Muscle of back (tissue), 11 donors: ENCODE measurements around the gene ENPP6. TPM values are rescaled to one million over a fixed set of nuclear protein-coding genes. Genes with fewer than 3 reads are reported as not detected.

Experiments
- DNase-seq, 3 donors: peaks; one replicate each; pipeline versions ENCODE4 v3.0.0 to v3.0.0-alpha.2; 2013
- polyA plus RNA-seq, 10 donors: library from polyadenylated mRNA; unstranded; fragments of 120-200 nt; gene quantifications; one replicate each; pipeline ENCODE4 v1.2.1, GENCODE V29; 2013; ENCODE audit not compliant: insufficient read length in 10 of 10

ENPP6 gene
- polyA plus RNA-seq, 10 donors = 11.3 to 15.7 (median 14.6) TPM

GRCh38 chr4:184193556-184194525, 23.8 kb downstream of the ENPP6 start:
- no peak for DNase-seq

GRCh38 chr4:184192933-184193332, 24.7 kb downstream of the ENPP6 start:
- DNase-seq = no peak

GRCh38 chr4:184191267-184191666, 26.4 kb downstream of the ENPP6 start:
- DNase-seq = no peak

GRCh38 chr4:184190711-184191110, 27.0 kb downstream of the ENPP6 start:
- no peak for DNase-seq

DNA sequence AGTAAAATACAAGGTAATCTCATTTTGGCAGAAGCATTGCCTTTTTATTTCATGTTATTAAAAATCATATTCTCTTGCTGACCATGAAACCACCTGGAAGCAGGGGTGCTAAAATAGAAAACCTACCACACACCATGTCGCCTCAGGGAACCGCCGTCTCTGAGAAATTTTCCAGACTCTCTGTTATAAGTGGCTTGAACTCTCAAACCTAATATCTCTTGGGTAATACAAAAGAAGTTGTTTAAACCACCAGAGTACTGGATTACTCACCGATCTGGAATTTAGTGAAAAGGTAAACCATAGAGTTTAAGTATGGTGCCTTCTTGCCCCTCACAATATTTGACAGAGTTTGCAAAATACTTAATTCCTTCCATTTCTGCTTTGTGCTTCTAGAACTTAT, 27.7 kb downstream of the ENPP6 start:
- no peak for DNase-seq

GRCh38 chr4:184188443-184189400, 29.0 kb downstream of the ENPP6 start:
- DNase-seq = no peak

DNA sequence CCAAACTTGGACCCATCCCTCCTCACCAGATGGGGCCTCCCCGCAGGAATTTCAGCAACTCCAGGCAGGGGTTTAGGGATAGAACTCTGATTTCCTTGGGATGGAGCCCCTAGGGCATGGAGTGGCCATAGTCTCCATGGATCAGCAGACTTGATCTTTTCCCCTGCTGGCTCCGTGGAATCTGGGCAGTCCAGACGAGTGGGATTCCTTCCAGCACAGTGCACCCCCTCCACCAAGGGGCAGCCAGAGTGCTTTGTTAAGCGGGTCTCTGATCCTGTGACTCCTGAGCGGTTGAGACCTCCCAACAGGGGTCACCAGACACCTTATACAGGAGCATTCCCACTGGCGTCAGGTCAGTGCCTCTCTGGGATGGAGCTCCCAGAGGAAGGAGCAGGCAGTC, 40.4 kb downstream of the ENPP6 start:
- no peak for DNase-seq

DNA sequence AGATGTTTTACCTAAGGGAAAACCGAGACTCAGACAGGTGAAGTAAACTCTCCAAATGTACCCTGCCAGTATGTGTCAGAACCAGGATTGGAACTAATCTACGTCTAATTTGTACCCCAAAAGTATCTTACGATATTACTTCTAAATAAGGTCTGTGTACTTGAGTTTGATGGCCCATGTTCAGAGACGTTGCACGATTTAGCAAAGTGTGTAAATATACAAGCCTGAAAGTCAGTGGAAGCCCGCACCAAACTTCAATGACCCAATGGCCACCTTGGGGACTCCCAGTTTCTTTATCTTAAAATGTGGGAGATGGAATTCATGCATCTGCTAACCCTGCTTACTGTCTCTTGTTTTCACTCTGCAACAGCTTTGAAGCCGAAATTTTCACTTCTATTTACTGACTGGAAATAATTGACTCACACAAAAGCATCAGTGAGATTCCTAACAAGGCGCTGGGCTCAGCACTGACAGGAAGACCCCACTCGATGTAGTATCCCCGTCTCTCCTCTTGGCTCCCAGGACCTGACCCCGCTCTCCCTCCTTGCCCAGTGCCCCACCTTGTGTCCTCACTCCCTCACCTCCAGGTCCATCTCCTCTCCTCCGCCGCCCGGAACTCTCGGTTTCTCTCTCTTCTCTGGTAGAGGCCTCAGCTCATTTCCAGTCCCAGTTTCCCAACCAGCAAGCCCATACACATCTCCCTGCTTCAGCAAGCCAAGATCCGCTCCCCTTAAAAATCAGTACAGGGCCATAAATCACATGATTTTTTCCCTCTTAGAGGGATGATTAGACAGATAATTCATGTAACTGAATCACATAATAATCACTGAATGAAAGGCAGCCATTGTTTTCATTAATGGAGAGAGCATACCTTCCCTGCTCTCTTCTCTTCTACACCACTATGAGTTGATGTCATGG, 42.8 kb downstream of the ENPP6 start:
- DNase-seq = no peak

DNA sequence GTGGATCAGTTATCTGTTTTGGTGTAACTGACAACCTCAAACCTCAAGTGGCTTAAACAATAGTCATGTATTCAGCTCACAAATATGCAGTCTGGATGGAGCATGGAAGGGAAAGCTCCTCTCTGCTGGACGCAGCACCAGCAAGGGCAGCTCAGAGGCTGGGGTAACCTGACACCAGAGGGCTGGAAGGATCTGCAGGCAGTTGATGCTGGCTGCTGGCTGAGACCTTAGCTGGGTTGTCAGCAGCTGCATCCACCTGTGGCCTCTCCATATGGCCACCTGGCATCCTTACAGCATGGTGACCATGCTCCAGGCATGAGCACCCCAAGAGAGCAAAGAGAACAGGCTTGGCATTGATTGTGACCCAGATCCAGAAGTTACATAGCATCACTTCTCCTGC, 46.7 kb downstream of the ENPP6 start:
- peak; percentile 34 to 72 (median 60) for DNase-seq

GRCh38 chr4:184169225-184169867, 48.3 kb downstream of the ENPP6 start:
- no peak for DNase-seq

DNA sequence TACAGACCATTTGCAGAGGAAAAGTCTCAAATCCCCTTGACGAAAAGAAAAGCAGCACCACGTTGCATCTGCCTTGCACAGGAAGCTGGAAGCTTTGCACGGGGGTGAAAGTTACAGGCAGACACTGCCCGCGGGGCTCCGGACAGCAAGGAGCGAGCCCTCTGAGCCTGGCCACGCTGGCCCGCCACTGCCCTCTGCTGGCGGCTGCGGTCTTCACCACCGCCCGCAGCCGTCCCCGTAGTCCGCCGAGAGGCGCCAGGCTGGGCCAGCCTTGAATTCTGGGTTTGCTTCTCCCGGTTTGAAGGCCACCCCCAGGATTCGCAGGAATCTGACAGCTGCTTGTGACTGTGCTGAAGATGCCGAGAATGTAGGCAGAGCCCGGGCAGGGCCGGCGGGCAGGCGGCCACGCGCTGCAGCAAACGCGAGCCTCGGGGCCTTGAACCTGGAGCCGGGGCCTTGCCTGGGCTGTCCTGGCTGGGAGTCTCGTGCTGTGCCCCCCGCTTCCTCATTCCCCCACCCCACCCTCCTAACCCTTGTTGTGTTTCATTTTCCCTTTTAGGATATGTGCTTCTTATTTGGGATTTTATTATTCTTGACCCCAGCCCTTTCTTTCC, 49.2 kb downstream of the ENPP6 start:
- DNase-seq = peak; percentile 58 to 91 (median 82)

GRCh38 chr4:184167576-184167975, 50.1 kb downstream of the ENPP6 start:
- DNase-seq = no peak

DNA sequence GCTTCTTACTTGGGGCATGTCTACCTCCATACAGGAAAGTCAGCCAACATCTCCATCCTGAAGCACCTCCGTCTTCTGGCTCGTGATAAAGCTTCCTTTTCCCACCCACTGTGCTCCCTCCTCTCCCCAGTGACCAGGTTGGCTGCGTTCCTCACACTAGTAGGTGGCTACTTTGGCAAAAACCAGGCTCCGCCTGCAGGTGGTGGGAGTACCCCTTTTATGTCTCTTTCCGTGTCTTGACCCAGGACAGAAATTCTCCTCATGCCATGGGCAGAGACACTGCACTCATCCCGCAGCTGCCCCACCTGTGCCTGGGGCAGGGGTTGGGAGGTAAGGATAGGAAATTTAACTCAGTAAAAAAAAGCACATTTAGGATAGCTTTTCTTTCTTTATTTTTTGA, 50.9 kb downstream of the ENPP6 start:
- DNase-seq = no peak

- DNase-seq = no peak
Measured at GRCh38 chr4:184165291-184165690, 52.4 kb downstream of the ENPP6 start.

DNA sequence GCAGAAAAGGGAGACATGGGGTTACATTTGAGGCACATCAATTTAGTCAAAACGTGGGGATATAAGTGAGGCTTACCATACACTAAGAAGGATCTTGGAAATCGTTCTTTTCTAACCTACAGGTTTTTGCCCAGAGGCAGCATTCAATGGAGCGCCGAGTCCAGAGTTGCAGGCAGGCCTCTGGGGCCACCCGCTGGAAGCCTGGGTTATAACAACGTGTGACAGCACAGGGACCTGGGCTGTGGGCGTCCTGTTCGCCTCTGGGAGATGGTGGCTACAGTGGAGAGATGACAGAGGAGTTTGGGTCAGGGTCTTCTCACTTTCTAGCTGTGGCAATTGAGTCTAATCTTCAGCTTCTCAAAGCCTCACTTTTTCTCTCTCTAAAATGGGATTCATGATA, 53.9 kb downstream of the ENPP6 start:
- peak in 2 of 3 donors; percentile 60 to 73 for DNase-seq

DNA sequence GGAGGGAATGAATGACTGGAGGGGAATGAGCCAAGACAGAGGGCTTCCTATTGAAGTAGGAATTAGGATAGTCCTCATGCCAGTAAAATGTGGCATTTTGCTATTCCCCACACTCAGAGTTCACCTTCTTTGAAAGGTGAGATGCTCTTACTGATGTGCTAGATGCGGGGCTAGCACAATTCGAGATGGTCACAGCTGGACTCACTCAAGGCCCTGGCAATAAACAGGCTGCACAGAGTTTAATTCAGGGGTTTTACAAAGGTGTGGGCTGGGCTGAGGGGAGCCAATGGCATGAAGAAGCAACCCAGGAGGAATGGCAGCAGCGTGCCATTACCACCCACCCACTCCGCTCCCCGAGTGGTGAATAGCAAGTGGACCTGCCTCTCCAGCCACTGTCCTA, 55.1 kb downstream of the ENPP6 start:
- no peak for DNase-seq

DNA sequence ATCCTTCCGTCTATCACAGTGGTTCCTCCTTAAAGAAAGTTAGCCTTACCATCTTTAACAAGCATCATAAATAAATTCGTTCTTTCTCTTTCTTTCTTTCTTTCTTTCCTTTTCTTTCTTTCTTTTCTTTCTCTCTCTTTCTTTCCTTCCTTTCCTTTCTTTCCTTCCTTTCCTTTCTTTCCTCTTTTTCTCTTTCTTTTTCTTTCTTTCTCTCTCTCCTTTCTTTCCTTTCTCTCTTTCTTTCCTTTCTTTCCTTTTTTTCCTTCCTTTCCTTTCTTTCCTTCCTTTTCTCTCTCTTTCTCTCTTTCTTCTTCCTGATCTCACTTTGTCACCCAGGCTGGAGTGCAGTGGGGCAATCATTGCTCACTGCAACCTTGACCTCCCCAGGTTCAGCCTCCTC, 60.4 kb downstream of the ENPP6 start:
- DNase-seq = no peak

DNA sequence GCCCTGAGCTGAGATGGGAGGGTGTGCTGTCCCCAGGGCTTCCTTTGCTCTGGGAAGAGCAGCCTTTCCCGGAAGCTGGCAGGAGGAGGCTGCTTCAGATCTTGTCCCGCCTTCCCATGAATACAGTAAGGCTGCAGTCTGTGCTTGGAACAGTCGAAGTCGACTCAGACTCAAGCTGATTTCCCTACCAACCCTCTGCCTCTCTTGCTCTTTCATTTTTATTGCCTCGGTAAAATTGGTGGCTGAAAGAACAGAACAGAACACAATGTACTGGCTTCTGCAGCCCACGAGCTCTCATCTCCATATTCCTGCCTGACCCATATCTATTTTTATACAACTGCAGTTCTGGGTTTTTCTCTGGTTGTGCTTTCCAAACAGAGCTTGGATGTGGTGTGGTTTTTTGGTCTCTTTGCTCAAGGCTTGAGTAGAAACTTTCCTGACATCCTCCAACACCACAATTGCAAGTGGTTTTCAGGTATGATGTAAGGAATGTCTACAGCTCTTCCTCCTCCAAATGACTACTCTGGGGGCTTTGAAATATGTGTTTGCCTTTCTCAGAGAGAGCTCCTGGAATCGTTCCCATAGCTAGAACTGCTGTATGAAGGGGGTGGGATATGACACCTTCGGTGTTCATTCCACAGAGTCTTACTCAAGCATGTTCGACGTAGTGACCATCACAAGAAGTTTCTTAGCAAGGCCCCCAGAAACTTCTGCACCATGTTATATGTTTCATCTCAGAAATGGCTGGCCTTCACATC, 61.3 kb downstream of the ENPP6 start:
- DNase-seq = no peak

GRCh38 chr4:184154199-184154598, 63.5 kb downstream of the ENPP6 start:
- peak in 1 of 3 donors; percentile 24 for DNase-seq

DNA sequence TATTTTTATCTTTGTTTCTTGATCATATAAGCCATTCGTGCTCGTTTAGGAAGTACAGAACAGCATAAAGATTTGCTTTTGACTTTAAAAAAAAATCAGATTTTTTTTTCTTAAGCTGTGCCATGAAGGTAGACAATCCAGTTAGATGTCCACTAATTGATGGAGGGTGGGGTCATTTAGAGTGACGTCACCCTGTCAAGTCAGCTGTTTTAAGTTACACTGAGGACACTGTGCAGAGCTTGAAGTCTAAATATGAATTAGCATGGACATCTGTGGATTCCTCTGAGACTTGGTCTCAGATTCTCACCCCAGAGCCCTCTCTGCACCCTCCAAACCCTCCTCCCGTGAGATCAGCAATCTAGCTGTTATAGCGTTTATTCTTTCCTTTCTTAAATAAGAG, 63.9 kb downstream of the ENPP6 start:
- no peak for DNase-seq
